Activated B cell treated with CpG ODN at 0.5 μM for 24 hours (primary cell): Measurements from ENCODE around the gene MED13L. TPM values are rescaled to one million over a fixed set of nuclear protein-coding genes. Genes with fewer than 3 reads are reported as not detected.
A peak's percentile ranks its signal among the peaks of the same experiment; 100 is the strongest.

ENCODE experiments used
- ATAC-seq: fragments of 200-7000 bp; cut with Tn5 transposase; one replicate; pipeline ENCODE4 v1.10.0; 2021; ENCODE audit warnings: low read depth, mild to moderate bottlenecking, moderate library complexity
- CTCF ChIA-PET: fragments of 350-600 bp; sonication (Branson Sonifier 250); formaldehyde crosslinking; loops from one replicate; lab custom pipeline; 2021; ENCODE audit warnings: antibody characterized with exemption; lab: Charles Lee
- POLR2A ChIA-PET: fragments of 350-600 bp; sonication (Branson Sonifier 250); formaldehyde crosslinking; loops from one replicate; lab custom pipeline; 2021; ENCODE audit warnings: antibody characterized with exemption; lab: Charles Lee
- DNase-seq: peaks from one replicate; pipeline ENCODE4 v3.0.0; 2022
- H3K27ac Mint-ChIP-seq: one replicate; pipeline ENCODE4 v1.8.0; 2020; ENCODE audit warnings: mixed read lengths
- H3K27me3 Mint-ChIP-seq: one replicate; pipeline ENCODE4 v1.8.0; 2021; ENCODE audit warnings: mixed read lengths
- H3K36me3 Mint-ChIP-seq: one replicate; pipeline ENCODE4 v1.8.0; 2021; ENCODE audit warnings: low read depth, mixed read lengths
- H3K4me1 Mint-ChIP-seq: one replicate; pipeline ENCODE4 v1.8.0; 2021; ENCODE audit warnings: mixed read lengths
- H3K4me3 Mint-ChIP-seq: one replicate; pipeline ENCODE4 v1.8.0; 2020; ENCODE audit warnings: mild to moderate bottlenecking, mixed read lengths
- H3K9me3 Mint-ChIP-seq: one replicate; pipeline ENCODE4 v1.8.0; 2020; ENCODE audit warnings: mixed read lengths
- CTCF ChIP-seq: fragments of 200-600 bp; IDR thresholded peaks from one replicate; pipeline ENCODE4 v1.8.0; 2022; ENCODE audit warnings: antibody characterized with exemption, mild to moderate bottlenecking
- intact Hi-C: fragments of 100-400 bp; cut with micrococcal nuclease; formaldehyde crosslinking; loops from one replicate; pipeline ENCODE4 v1.15.1; 2024
- total RNA-seq: library from RNA; stranded (reverse); gene quantifications from 2 replicates; pipeline ENCODE4 v1.2.3, GENCODE V29; 2022

MED13L gene
- total RNA-seq, 1 donor from 2014 or later = 183 TPM

- Mint-ChIP-seq H3K9me3 (no peaks in the 10 kb centered on the region), H3K4me1 (peaks cover 7% of the 10 kb centered on the region), H3K36me3 (peaks cover 9% of the 10 kb centered on the region), H3K4me3 (no peak overlapping the region), H3K27me3 (no peaks in the 10 kb centered on the region), H3K27ac (no peak overlapping the region)
- POLR2A ChIA-PET = interaction anchor here (0.7 kb wide), 1 partner anchor 30 kb away, joined by 5 read pairs; no protein-coding TSS in a partner anchor
- CTCF ChIA-PET = interaction anchor here (2.2 kb wide), 1 partner anchor 160 kb away, joined by 5 read pairs; no protein-coding TSS in a partner anchor
- TF ChIP-seq CTCF = no peak
- ATAC-seq = no peak
- DNase-seq = no peak
- intact Hi-C loops = no loop called here
Measured at GRCh38 chr12:116076399-116076798, 201.1 kb downstream of the MED13L start.

DNA sequence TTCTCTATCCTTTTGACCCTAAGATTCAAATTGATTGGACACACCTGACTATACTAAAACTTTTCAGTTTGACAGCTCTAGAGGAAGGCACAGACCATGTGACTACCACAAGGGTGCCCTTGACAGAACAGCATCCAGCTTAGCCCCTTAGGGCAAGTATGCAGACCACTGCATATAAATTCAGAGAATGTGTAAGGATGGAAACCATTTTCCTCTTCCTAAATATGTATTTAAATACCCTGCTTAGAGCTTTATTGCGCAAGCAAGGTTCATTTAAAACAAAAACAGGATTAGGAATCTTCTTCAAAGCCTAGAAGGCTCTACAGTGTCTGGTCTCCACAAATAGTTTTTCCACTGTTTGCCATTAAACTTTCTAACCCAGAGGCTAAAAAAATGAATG lies 202.8 kb downstream of the MED13L start:
- ChIA-PET CTCF (interaction anchor here (2.2 kb wide), 1 partner anchor 162 kb away, joined by 5 read pairs; no protein-coding TSS in a partner anchor), POLR2A (no interaction called here)
- peaks cover 12% of the 10 kb centered on the region for H3K4me1 Mint-ChIP-seq
- TF ChIP-seq CTCF = no peak
- no peaks in the 10 kb centered on the region for H3K27me3 Mint-ChIP-seq
- no peak overlapping the region for H3K4me3 Mint-ChIP-seq
- no peak for ATAC-seq
- intact Hi-C loops = no loop called here
- H3K36me3 Mint-ChIP-seq = peaks cover 8% of the 10 kb centered on the region
- no peak for DNase-seq
- H3K9me3 Mint-ChIP-seq = no peaks in the 10 kb centered on the region
- peak overlapping the region; percentile 27 for H3K27ac Mint-ChIP-seq

- no peak for TF ChIP-seq CTCF
- CTCF ChIA-PET = no interaction called here
- intact Hi-C loops = no loop called here
- no peak for ATAC-seq
- POLR2A ChIA-PET = interaction anchor here (0.6 kb wide), 1 partner anchor 13 kb away, joined by 3 read pairs; no protein-coding TSS in a partner anchor
- no peak for DNase-seq
- Mint-ChIP-seq H3K9me3 (no peaks in the 10 kb centered on the region), H3K27me3 (no peaks in the 10 kb centered on the region), H3K36me3 (peaks cover 4% of the 10 kb centered on the region), H3K4me1 (peaks cover 16% of the 10 kb centered on the region), H3K4me3 (no peak overlapping the region), H3K27ac (peak overlapping the region; percentile 32)
Measured at GRCh38 chr12:116071555-116072230, 205.8 kb downstream of the MED13L start.

- H3K36me3 Mint-ChIP-seq = peaks cover 4% of the 10 kb centered on the region
- CTCF ChIA-PET = interaction anchor here (0.9 kb wide), 1 partner anchor 639 kb away, joined by 4 read pairs; no protein-coding TSS in a partner anchor
- intact Hi-C loops = no loop called here
- POLR2A ChIA-PET = no interaction called here
- no peak for TF ChIP-seq CTCF
- DNase-seq = no peak
- no peak for ATAC-seq
- no peaks in the 10 kb centered on the region for H3K9me3 Mint-ChIP-seq
- H3K27ac Mint-ChIP-seq = no peak overlapping the region
- no peak overlapping the region for H3K4me3 Mint-ChIP-seq
- H3K4me1 Mint-ChIP-seq = peaks cover 27% of the 10 kb centered on the region
- H3K27me3 Mint-ChIP-seq = no peaks in the 10 kb centered on the region
Measured at GRCh38 chr12:116070444-116070843, 207.0 kb downstream of the MED13L start.

GRCh38 chr12:116069943-116070342 lies 207.6 kb downstream of the MED13L start:
- no peak for TF ChIP-seq CTCF
- CTCF ChIA-PET = interaction anchor here (0.9 kb wide), 1 partner anchor 639 kb away, joined by 4 read pairs; no protein-coding TSS in a partner anchor
- intact Hi-C loops = loop anchor here (5.0 kb wide), 1 partner anchor 32 kb away; no protein-coding TSS in a partner anchor
- no peak for ATAC-seq
- peaks cover 31% of the 10 kb centered on the region for H3K4me1 Mint-ChIP-seq
- H3K9me3 Mint-ChIP-seq = no peaks in the 10 kb centered on the region
- POLR2A ChIA-PET = no interaction called here
- H3K27ac Mint-ChIP-seq = no peak overlapping the region
- peaks cover 3% of the 10 kb centered on the region for H3K36me3 Mint-ChIP-seq
- no peak for DNase-seq
- no peaks in the 10 kb centered on the region for H3K27me3 Mint-ChIP-seq
- H3K4me3 Mint-ChIP-seq = no peak overlapping the region
